Kidney epithelial cell (primary cell): ENCODE measurements around the gene TBX3. TPM values are rescaled to one million over a fixed set of nuclear protein-coding genes. Genes with fewer than 3 reads are reported as not detected.
A peak's percentile ranks its signal among the peaks of the same experiment; 100 is the strongest.

Experiments
- DNase-seq: peaks from one replicate; pipeline ENCODE4 v3.0.0-alpha.2; 2010; ENCODE audit warnings: low read depth
- H3K27me3 ChIP-seq: 2 replicates; pipeline ENCODE4 v1.6.0; 2011; ENCODE audit warnings: low read length; ENCODE audit not compliant: control insufficient read depth, insufficient read depth
- H3K36me3 ChIP-seq: 2 replicates; pipeline ENCODE4 v1.5.1; 2011; ENCODE audit warnings: low read length; ENCODE audit not compliant: control insufficient read depth, insufficient read depth
- H3K4me3 ChIP-seq: 2 replicates; pipeline ENCODE4 v1.5.1; 2011; ENCODE audit warnings: low read depth, mild to moderate bottlenecking, control low read depth, low read length
- total RNA-seq: library from RNA; depleted of rRNA; stranded (reverse); fragments of >200 nt; gene quantifications from 2 replicates; pipeline ENCODE4 v1.2.3, GENCODE V29; 2015
- TF ChIP-seq, protein P1 (sequence below): IDR thresholded peaks from 2 replicates; pipeline ENCODE4 v1.5.1; 2011; ENCODE audit warnings: mild to moderate bottlenecking, moderate library complexity, low read length, control low read depth, inconsistent platforms; ENCODE audit not compliant: insufficient read depth, poor library complexity, severe bottlenecking

TBX3 gene
- total RNA-seq, 1 donor from 2014 or later, result 12.2 TPM

GRCh38 chr12:114682785-114683708, 928 bp downstream of the TBX3 start:
- TF ChIP-seq, protein P1, sequence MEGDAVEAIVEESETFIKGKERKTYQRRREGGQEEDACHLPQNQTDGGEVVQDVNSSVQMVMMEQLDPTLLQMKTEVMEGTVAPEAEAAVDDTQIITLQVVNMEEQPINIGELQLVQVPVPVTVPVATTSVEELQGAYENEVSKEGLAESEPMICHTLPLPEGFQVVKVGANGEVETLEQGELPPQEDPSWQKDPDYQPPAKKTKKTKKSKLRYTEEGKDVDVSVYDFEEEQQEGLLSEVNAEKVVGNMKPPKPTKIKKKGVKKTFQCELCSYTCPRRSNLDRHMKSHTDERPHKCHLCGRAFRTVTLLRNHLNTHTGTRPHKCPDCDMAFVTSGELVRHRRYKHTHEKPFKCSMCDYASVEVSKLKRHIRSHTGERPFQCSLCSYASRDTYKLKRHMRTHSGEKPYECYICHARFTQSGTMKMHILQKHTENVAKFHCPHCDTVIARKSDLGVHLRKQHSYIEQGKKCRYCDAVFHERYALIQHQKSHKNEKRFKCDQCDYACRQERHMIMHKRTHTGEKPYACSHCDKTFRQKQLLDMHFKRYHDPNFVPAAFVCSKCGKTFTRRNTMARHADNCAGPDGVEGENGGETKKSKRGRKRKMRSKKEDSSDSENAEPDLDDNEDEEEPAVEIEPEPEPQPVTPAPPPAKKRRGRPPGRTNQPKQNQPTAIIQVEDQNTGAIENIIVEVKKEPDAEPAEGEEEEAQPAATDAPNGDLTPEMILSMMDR, result no peak
- Histone ChIP-seq H3K27me3 (peaks cover 22% of the 10 kb centered on the region), H3K4me3 (peak overlapping the region; percentile 69), H3K36me3 (no peaks in the 10 kb centered on the region)
- DNase-seq, result no peak

- Histone ChIP-seq H3K36me3 (no peaks in the 10 kb centered on the region), H3K4me3 (peak overlapping the region; percentile 69), H3K27me3 (peaks cover 16% of the 10 kb centered on the region)
- TF ChIP-seq, protein P1, result no peak
- no peak for DNase-seq
These were observed 1.7 kb downstream of the TBX3 start for GRCh38 chr12:114682106-114682784.

- Histone ChIP-seq H3K27me3 (peaks cover 7% of the 10 kb centered on the region), H3K36me3 (no peaks in the 10 kb centered on the region), H3K4me3 (peak overlapping the region; percentile 69)
- TF ChIP-seq, protein P1, result no peak
- no peak for DNase-seq
These were observed 2.7 kb downstream of the TBX3 start for GRCh38 chr12:114681116-114681871.

GRCh38 chr12:114680604-114681069, 3.3 kb downstream of the TBX3 start:
- TF ChIP-seq, protein P1, result no peak
- no peaks in the 10 kb centered on the region for H3K36me3 ChIP-seq
- H3K27me3 ChIP-seq, result peaks cover under 1% of the 10 kb centered on the region
- H3K4me3 ChIP-seq, result peak overlapping the region; percentile 69
- no peak for DNase-seq

DNA sequence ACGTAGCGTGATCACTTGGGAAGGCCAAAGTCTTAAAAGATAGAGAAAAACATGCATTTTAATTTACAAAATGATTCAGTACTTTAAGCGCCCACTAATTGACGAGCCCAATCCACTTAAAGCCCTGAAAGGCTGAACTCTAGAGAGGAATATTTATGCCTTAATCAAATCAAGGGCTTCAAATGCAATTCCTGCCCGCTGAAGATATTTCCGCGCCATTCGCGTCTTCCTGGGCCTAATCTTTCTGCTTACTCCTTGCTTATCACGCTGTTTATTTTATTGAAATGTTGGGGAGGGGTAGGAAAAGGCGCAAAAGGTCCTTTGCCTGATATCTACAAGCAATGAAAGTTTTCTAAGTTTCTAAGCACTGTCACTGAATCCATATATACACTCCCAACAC, 4.0 kb downstream of the TBX3 start:
- Histone ChIP-seq H3K27me3 (no peaks in the 10 kb centered on the region), H3K36me3 (no peaks in the 10 kb centered on the region), H3K4me3 (peak overlapping the region; percentile 23)
- TF ChIP-seq, protein P1, result no peak
- no peak for DNase-seq
